ENCODE data around the gene RIMOC1. TPM values are rescaled to one million over a fixed set of nuclear protein-coding genes. Genes with fewer than 3 reads are reported as not detected.
"Not testable (repeated sequence)": the region's sequence is repeated elsewhere in the genome, so short reads cannot be mapped to it uniquely, and the experiment has no call there.

RIMOC1 gene
- total and polyA plus RNA-seq, 7 donors, result 5.4 to 19.3 (median 14.9) TPM

GRCh38 chr5:41940641-41941040 is 36.5 kb downstream of the RIMOC1 start:
- TF ChIP-seq POLR2A (IDR thresholded peaks at IDR 0.05) (no peak), POLR2AphosphoS5 (IDR thresholded peaks at IDR 0.05) (no peak), CTCF (IDR thresholded peaks at IDR 0.05) (no peak), EP300 (IDR thresholded peaks at IDR 0.05) (no peak)
- Histone ChIP-seq H3K4me1 (no peaks in the 10 kb centered on the region), H3K27ac (no peak overlapping the region), H3K27me3 (no peaks in the 10 kb centered on the region), H3K9me3 (no peaks in the 10 kb centered on the region), H3K36me3 (peaks cover 0 to 24% (median 0%) of the 10 kb centered on the region in 4 donors), H3K4me3 (no peak overlapping the region)
- 98 to 99% methylated on average over 1 of the region's 1 CpG for WGBS, 2 donors
- DNase-seq, result no peak
- intact Hi-C loops (cut with DNase I), result no loop called here

- H3K4me1 ChIP-seq; H3K9me3 ChIP-seq; H3K27me3 ChIP-seq; H3K36me3 ChIP-seq; H3K4me3 ChIP-seq; H3K27ac ChIP-seq; DNase-seq; intact Hi-C loops (cut with DNase I): not testable (repeated sequence)
- WGBS, 2 donors, result 90 to 92% methylated on average over 7 of the region's 7 CpGs
Measured at GRCh38 chr5:41945332-41945955, 41.3 kb downstream of the RIMOC1 start.

GRCh38 chr5:41951224-41951623 is 47.1 kb downstream of the RIMOC1 start:
- no peaks in the 10 kb centered on the region for H3K27me3 ChIP-seq
- no peak overlapping the region for H3K27ac ChIP-seq
- H3K36me3 ChIP-seq, result no peaks in the 10 kb centered on the region
- intact Hi-C loops (cut with DNase I), result no loop called here
- no peak for TF ChIP-seq POLR2A (IDR thresholded peaks at IDR 0.05)
- no peak for TF ChIP-seq CTCF (IDR thresholded peaks at IDR 0.05)
- no peak for TF ChIP-seq EP300 (IDR thresholded peaks at IDR 0.05)
- no peak for TF ChIP-seq POLR2AphosphoS5 (IDR thresholded peaks at IDR 0.05)
- WGBS, 2 donors, result 83 to 84% methylated on average over 3 of the region's 3 CpGs
- no peaks in the 10 kb centered on the region for H3K4me1 ChIP-seq
- DNase-seq, result no peak
- no peak overlapping the region for H3K4me3 ChIP-seq
- no peaks in the 10 kb centered on the region for H3K9me3 ChIP-seq

Other genes with a start within 250 kb of the RIMOC1 start
- gene OXCT1, start 33.9 kb upstream of the RIMOC1 start, total RNA-seq, result 10 to 100 TPM; 24.2 to 35.0 (median 33.2) TPM
- gene OXCT1, start 33.9 kb upstream of the RIMOC1 start, polyA plus RNA-seq, result 10 to 100 TPM in 2 of 3 donors, 1 to 10 TPM in 1; 6.6 to 26.1 (median 10.9) TPM
- gene FBXO4, start 20.9 kb downstream of the RIMOC1 start, total RNA-seq, result 10 to 100 TPM in 2 of 4 donors, 1 to 10 TPM in 2; 8.3 to 12.3 (median 10.4) TPM
- gene FBXO4, start 20.9 kb downstream of the RIMOC1 start, polyA plus RNA-seq, result 1 to 10 TPM; 5.5 to 8.5 (median 6.6) TPM

Data from sigmoid colon (tissue), 7 donors.